ENCODE data around the gene MTA1. TPM values are rescaled to one million over a fixed set of nuclear protein-coding genes. Genes with fewer than 3 reads are reported as not detected.

The MTA1 gene
- total RNA-seq, 1 donor from 2014 or later: 59.8 TPM

- H2AFZ ChIP-seq (replicated peaks): no peak overlapping the region
- no peaks in the 10 kb centered on the region for H3K9me3 ChIP-seq (ENCODE audit: low read depth)
- no peak for DNase-seq (ENCODE audit: low spot score)
- peaks cover 4% of the 10 kb centered on the region for H3K4me1 Mint-ChIP-seq
- peak overlapping the region; percentile 78 for H3K27ac Mint-ChIP-seq
- no peaks in the 10 kb centered on the region for H4K20me1 ChIP-seq (ENCODE audit: low read depth)
- H3F3A ChIP-seq (ENCODE audit: low read depth): no peaks in the 10 kb centered on the region
- no peaks in the 10 kb centered on the region for H3K36me3 ChIP-seq
- TF ChIP-seq EZH2 (IDR thresholded peaks at IDR 0.05): no peak
- no peak overlapping the region for H3K4me3 ChIP-seq
- peaks cover 3% of the 10 kb centered on the region for H3K36me3 Mint-ChIP-seq
- no peaks in the 10 kb centered on the region for H3K9me3 Mint-ChIP-seq
- no peaks in the 10 kb centered on the region for H3K79me2 ChIP-seq (ENCODE audit: low read depth)
- H3K4me3 Mint-ChIP-seq: no peak overlapping the region
- no peak overlapping the region for H3K4me2 ChIP-seq
- no peaks in the 10 kb centered on the region for H3K27me3 Mint-ChIP-seq (ENCODE audit: insufficient read depth, low read depth)
- no peaks in the 10 kb centered on the region for H3K27me3 ChIP-seq
- H3K27ac ChIP-seq: no peak overlapping the region
- no peaks in the 10 kb centered on the region for H3K4me1 ChIP-seq
- peak overlapping the region; percentile 13 for H3K9ac ChIP-seq
These were observed 31.3 kb upstream of the MTA1 start for GRCh38 chr14:105388110-105388951.

DNA sequence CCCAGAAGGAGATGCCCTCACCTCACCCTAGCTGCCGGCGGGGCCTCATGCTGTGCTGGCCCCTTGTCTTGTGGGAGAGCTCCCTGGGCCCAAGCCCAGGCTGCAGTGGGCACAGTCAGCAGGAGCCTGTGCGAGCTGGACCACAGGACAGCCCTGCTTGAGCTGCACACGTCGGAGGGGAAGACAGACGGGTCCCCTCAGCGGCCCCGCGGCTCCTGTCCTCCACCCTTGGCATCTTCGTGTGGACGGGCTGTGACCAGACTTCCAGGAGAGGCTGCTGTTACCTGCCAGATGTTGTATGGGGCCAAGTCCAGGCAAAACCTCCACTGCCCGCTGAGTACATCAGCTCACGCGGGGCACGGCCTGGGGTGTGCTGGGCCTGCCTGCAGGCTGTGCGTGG, 30.7 kb upstream of the MTA1 start:
- Histone ChIP-seq H3K4me1 (no peaks in the 10 kb centered on the region), H3K27ac (no peak overlapping the region), H3K9ac (no peak overlapping the region), H3K36me3 (no peaks in the 10 kb centered on the region), H3K4me3 (no peak overlapping the region), H3K79me2 (ENCODE audit: low read depth) (no peaks in the 10 kb centered on the region), H3F3A (ENCODE audit: low read depth) (no peaks in the 10 kb centered on the region), H3K4me2 (no peak overlapping the region), H3K9me3 (ENCODE audit: low read depth) (no peaks in the 10 kb centered on the region), H2AFZ (replicated peaks) (no peak overlapping the region), H3K27me3 (no peaks in the 10 kb centered on the region), H4K20me1 (ENCODE audit: low read depth) (no peaks in the 10 kb centered on the region)
- DNase-seq (ENCODE audit: low spot score): no peak
- Mint-ChIP-seq H3K27ac (no peak overlapping the region), H3K36me3 (no peaks in the 10 kb centered on the region), H3K27me3 (ENCODE audit: insufficient read depth, low read depth) (no peaks in the 10 kb centered on the region), H3K9me3 (no peaks in the 10 kb centered on the region), H3K4me3 (no peak overlapping the region), H3K4me1 (peaks cover 4% of the 10 kb centered on the region)
- TF ChIP-seq EZH2 (IDR thresholded peaks at IDR 0.05) (no peak), EZH2phosphoT487 (IDR thresholded peaks at IDR 0.05) (no peak)
- TF ChIP-seq, protein P1, sequence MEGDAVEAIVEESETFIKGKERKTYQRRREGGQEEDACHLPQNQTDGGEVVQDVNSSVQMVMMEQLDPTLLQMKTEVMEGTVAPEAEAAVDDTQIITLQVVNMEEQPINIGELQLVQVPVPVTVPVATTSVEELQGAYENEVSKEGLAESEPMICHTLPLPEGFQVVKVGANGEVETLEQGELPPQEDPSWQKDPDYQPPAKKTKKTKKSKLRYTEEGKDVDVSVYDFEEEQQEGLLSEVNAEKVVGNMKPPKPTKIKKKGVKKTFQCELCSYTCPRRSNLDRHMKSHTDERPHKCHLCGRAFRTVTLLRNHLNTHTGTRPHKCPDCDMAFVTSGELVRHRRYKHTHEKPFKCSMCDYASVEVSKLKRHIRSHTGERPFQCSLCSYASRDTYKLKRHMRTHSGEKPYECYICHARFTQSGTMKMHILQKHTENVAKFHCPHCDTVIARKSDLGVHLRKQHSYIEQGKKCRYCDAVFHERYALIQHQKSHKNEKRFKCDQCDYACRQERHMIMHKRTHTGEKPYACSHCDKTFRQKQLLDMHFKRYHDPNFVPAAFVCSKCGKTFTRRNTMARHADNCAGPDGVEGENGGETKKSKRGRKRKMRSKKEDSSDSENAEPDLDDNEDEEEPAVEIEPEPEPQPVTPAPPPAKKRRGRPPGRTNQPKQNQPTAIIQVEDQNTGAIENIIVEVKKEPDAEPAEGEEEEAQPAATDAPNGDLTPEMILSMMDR (IDR thresholded peaks at IDR 0.05): no peak

GRCh38 chr14:105389534-105389933, 30.1 kb upstream of the MTA1 start:
- Histone ChIP-seq H2AFZ (replicated peaks) (no peak overlapping the region), H3K36me3 (no peaks in the 10 kb centered on the region), H3F3A (ENCODE audit: low read depth) (no peaks in the 10 kb centered on the region), H3K9ac (no peak overlapping the region), H3K27me3 (no peaks in the 10 kb centered on the region), H3K79me2 (ENCODE audit: low read depth) (no peaks in the 10 kb centered on the region), H3K4me2 (no peak overlapping the region), H3K9me3 (ENCODE audit: low read depth) (no peaks in the 10 kb centered on the region), H3K4me3 (no peak overlapping the region), H3K27ac (no peak overlapping the region), H4K20me1 (ENCODE audit: low read depth) (no peaks in the 10 kb centered on the region), H3K4me1 (no peaks in the 10 kb centered on the region)
- no peak for DNase-seq (ENCODE audit: low spot score)
- H3K36me3 Mint-ChIP-seq: peaks cover under 1% of the 10 kb centered on the region
- H3K4me3 Mint-ChIP-seq: no peak overlapping the region
- peaks cover 5% of the 10 kb centered on the region for H3K4me1 Mint-ChIP-seq
- no peaks in the 10 kb centered on the region for H3K27me3 Mint-ChIP-seq (ENCODE audit: insufficient read depth, low read depth)
- no peaks in the 10 kb centered on the region for H3K9me3 Mint-ChIP-seq
- TF ChIP-seq, protein P1 (IDR thresholded peaks at IDR 0.05): no peak
- TF ChIP-seq EZH2phosphoT487 (IDR thresholded peaks at IDR 0.05): no peak
- no peak for TF ChIP-seq EZH2 (IDR thresholded peaks at IDR 0.05)
- no peak overlapping the region for H3K27ac Mint-ChIP-seq

Data from neural progenitor cell (in vitro differentiated cells).